ENCODE measurements around the gene TBC1D19.
"Not testable (repeated sequence)": the region's sequence is repeated elsewhere in the genome, so short reads cannot be mapped to it uniquely, and the experiment has no call there.

Gene TBC1D19, protein sequence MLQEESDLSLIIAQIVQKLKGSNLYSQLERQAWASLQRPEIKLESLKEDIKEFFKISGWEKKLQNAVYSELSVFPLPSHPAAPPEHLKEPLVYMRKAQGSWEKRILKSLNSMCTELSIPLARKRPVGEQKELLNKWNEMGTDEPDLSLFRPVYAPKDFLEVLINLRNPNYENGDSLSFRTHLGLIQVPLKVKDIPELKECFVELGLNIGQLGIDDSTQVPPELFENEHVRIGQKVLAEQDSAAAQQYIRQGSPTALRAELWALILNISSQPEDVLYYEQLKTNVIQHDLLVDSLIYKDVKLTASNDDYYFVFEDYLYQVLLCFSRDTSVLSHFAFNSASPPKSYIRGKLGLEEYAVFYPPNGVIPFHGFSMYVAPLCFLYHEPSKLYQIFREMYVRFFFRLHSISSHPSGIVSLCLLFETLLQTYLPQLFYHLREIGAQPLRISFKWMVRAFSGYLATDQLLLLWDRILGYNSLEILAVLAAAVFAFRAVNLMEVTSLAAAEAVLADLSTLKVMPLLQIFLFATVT

DNA sequence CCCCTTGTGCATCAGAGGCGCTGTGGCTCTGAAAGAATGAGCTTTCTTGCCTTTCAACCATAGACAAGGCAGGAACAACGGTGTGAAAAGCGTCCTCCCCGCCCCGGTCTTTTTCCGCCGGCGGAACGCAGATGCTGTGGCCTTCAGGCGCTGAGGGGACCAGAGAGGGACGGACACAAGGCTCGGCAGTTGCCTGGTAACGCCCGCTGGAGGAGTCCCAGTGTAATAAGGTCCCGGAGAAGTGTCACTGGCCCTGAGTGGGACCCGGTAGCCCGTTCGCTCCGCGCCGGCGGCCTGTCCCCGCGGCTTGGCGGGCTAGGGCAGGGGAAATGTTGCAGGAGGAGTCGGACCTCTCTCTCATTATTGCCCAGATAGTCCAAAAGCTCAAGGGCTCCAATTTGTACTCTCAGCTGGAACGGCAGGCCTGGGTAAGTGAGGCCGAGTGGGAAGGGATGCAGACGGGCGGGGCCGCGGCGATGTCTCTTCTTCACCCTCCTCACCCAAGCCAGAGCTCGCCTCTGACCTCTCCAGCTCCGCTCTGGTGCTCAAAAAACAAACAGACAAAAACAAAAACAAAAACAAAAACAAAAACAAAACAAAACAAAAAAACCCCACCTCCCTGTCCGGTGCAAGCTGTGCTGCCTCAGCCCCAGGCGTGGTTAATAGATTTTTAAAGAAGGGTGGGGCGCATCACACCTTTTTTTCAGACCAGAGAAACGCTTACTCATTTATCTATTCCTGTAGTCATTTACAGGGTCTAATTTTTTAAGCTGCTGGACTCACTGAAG lies at the start of gene TBC1D19:
Gene TBC1D19 (plus strand): TSS at position 220 of the 788 bp plus-strand sequence. CDS start 110 bp downstream, at position 330.
- peak within 1 kb of the TSS; percentile 37 for H3K27ac ChIP-seq
- TF ChIP-seq, protein P1, sequence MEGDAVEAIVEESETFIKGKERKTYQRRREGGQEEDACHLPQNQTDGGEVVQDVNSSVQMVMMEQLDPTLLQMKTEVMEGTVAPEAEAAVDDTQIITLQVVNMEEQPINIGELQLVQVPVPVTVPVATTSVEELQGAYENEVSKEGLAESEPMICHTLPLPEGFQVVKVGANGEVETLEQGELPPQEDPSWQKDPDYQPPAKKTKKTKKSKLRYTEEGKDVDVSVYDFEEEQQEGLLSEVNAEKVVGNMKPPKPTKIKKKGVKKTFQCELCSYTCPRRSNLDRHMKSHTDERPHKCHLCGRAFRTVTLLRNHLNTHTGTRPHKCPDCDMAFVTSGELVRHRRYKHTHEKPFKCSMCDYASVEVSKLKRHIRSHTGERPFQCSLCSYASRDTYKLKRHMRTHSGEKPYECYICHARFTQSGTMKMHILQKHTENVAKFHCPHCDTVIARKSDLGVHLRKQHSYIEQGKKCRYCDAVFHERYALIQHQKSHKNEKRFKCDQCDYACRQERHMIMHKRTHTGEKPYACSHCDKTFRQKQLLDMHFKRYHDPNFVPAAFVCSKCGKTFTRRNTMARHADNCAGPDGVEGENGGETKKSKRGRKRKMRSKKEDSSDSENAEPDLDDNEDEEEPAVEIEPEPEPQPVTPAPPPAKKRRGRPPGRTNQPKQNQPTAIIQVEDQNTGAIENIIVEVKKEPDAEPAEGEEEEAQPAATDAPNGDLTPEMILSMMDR (conservative IDR thresholded peaks at IDR 0.05): no peak; the same call in 1 of the 2 replicates
- peak; percentile 65 for TF ChIP-seq ZFX (IDR thresholded peaks at IDR 0.05)

DNA sequence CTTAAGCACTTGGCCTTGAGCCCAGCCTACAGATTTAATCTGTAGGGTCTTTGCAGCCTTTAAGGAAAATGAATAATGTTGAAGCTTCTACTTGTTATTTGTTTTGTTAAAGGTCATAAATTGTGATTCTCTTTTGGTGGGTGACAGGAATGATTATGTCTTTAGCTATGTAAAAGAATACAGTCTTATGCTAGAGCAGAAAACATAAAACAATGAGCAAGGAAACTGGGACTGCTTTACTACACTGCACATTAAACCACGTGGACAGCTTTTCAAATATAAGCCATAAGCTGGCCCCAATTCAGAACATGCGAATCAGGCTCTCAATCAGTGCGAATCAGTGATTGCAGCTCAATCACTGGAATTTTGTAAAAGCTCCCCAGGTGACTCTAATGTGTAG lies 40.9 kb upstream of the TBC1D19 start:
- no peak overlapping the region for H3K27ac ChIP-seq

DNA sequence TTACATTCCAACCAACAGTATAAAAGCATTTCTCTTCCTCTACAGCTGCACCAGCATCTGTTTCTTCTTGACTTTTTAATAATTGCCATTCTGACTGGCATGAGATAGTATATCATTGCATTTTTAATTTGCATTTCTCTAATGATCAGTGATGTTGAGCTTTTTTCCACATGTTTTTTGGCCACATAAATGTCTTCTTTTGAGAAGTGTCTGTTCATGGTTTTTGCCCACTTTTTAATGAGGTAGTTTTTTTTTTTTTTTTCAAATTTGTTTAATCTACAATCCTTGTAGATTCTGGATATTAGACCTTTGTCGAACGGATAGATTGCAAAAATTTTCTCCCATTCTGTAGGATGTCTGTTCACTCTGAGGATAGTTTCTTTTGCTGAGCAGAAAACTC lies 39.5 kb upstream of the TBC1D19 start:
- TF ChIP-seq, protein P1 (conservative IDR thresholded peaks at IDR 0.05): no peak
- TF ChIP-seq ZFX (IDR thresholded peaks at IDR 0.05): no peak
- no peak overlapping the region for H3K27ac ChIP-seq

More for the DNA sequence above, 40.9 kb upstream of the TBC1D19 start:
- TF ChIP-seq, protein P1 (conservative IDR thresholded peaks at IDR 0.05): no peak
- no peak for TF ChIP-seq ZFX (IDR thresholded peaks at IDR 0.05)

DNA sequence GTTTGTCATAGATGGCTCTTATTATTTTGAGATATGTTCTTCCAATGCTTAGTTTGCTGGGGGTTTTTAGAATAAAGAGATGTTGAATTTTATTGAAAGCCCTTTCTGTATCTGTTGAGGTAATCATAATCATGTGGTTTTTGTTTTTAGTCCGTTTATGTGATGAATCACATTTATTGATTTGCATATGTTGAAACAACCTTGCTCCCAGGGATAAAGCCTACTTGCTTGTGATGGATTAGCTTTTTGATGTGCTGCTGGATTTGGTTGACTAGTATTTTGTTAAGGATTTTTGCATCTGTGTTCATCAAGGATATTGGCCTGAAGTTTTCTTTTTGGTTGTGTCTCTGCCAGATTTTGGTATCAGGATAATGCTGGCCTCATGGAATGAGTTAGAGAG lies 35.5 kb upstream of the TBC1D19 start:
- not testable (repeated sequence) for H3K27ac ChIP-seq

DNA sequence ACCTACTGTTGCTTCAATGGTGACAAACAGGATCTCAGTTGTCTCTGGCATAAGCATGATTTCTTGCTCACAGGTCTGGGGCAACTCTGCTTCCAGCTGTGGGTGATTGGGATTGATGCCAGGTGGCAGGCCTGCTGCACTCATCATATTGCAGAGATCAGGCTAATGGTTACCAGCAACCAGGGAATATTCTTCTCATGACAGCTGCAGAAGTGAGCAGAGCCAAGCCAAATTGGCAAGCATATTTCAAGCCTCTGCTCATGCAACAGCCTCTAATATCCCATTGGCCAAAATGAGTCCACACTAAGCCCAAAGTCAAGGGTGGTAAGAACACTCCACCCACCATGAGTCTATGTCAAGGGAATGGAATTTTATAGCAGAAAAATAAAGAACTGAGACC lies 26.7 kb upstream of the TBC1D19 start:
- no peak for TF ChIP-seq ZFX (IDR thresholded peaks at IDR 0.05)
- TF ChIP-seq, protein P1 (conservative IDR thresholded peaks at IDR 0.05): no peak
- no peak overlapping the region for H3K27ac ChIP-seq

DNA sequence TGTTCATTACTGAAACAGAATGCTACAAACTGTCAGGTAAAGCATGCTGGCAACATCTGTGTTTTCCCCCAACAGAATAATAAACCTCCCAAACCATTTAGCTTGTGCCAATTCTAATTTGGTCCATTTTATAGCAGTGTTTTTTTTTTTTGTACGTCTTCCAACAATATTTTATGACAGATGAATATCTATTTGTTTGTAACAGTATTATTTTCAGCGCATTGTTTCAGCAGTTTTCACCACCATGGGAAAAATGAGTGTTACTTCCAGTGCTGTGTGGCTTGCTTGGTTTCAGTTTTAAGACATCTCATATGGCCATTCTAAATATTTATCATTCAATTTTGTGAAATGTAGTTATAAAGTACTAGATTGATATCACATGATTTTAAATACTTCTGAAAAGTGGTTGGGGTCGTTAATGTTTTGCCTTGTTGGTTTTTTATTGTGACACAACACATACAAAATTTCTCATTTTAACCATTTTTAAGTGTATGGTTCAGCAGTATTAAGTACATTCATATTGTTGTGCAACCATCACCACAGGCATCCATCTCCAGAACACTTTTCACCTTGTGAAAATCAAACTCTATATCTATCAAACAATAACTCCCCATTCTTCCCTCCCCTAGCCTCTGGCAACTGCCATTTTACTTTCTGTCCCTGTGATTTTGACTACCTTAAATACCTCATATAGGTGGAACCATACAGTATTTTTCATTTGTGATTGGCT lies 25.6 kb upstream of the TBC1D19 start:
- no peak for TF ChIP-seq ZFX (IDR thresholded peaks at IDR 0.05)
- TF ChIP-seq, protein P1 (conservative IDR thresholded peaks at IDR 0.05): no peak

DNA sequence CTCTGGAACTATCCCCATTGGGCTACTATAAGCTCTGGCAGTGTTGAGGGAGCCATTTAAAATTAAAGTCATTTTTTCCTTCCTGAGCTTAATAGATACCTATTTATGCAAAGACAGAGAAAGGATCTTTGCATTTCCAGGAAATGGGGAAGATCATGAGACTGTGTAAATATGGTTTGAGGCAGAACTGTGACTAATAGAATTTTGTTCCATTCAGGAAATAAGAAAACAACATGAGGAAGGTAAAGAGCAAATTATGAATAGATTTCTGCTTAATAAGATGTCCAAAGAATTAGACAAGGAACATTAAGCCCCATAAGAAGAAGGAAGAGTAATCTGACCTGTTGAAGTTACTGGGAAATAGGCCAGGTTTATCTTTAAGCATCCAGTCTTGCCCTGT lies 17.8 kb upstream of the TBC1D19 start:
- TF ChIP-seq, protein P1 (conservative IDR thresholded peaks at IDR 0.05): no peak
- no peak for TF ChIP-seq ZFX (IDR thresholded peaks at IDR 0.05)
- no peak overlapping the region for H3K27ac ChIP-seq

More for the DNA sequence above, 25.6 kb upstream of the TBC1D19 start:
- H3K27ac ChIP-seq: no peak overlapping the region

All from C4-2B (cell line).